Activated gamma-delta T cell treated with anti-CD3 and anti-CD28 coated beads, Interleukin-2, amount 50 U/mL, for 16 hours (primary cell): ENCODE measurements around the gene SYTL1.

Source experiments
- DNase-seq: peaks from one replicate; pipeline ENCODE4 v3.0.0-alpha.2; 2020; ENCODE audit warnings: low read depth

The SYTL1 gene

DNA sequence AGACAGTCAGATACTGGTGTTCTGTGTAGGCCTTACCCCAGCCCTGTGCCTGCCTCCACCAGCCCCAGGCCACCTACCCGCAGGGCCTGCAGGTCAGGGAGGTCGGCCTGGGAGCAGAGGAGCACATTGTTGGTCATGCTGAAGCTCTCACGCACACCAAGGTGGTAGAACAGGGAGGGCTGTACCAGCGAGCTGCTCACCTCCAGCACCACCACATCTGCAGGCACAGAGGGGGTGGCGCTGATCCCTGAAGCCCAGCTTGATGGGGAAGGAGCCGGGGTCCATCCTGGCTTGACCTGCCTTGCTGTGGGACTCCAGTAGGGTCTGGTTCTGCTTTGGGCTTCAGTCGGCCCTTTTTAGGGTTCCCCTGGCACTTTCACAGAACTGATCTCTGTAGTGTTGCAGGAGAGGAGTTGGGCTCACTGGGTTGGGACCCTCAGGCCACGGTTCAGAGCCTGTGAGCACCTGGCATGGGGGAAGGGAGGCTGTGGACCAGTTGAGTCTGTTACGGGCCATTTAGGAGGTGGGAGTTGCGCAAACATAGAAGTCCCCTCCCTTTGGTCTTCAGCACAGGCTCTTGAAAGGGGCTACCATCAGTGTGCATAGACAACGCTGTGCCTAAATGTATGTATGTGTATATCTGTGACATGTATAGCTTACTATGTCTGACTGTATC lies 23.0 kb downstream of the SYTL1 start:
- DNase-seq = no peak

DNA sequence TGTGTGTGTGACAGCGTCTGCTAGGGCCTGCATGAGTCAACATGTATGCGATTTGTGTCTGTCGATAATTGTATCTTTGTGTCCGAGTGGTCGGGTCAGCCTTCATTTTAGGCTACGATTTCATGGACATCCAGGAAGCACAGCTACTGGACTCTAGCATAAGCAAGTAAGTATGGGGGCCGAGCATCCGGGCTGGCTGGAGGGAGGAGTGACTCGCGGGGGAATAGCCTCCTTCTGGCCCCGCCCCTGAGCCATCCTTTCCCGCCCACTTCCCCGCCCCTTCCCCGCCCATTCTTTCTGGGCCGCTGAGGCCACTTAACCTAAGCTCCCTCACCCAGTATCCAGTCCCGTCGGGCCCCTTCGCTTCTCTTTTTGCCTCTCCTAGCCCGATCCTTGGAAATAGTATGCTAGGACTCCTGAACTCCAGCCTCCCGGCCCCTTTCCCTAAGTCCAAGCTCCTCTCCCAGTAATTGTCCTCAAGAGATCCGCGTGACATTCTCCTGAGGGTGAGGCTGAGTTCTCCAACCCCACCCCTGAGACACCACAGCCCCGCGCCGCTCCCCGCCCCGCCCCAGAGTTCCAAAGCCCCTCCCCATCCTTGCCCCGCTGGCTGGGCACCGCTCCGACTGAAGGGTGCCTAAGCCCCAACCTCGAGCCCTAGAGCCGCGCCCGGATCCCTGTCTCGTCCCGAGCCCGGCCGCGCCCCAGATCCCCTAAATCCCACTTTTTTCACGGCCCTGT lies 23.7 kb downstream of the SYTL1 start:
- DNase-seq = peak; percentile 54

DNA sequence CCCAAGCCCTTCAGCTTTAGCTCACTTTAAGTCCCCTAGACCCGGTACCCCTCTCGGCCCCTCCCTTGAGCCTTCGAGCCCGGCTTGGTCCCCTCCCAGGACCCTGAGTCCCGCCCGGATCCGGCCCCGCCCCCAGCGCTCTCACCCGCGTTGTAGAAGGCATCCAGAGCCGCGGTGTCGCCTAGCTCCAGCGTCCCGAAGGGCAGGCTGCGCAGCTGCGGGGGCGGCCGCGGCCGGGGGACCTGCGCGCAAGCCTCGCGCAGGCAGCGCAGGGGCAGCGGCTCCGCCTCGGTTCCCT lies 24.2 kb downstream of the SYTL1 start:
- peak; percentile 44 for DNase-seq

DNA sequence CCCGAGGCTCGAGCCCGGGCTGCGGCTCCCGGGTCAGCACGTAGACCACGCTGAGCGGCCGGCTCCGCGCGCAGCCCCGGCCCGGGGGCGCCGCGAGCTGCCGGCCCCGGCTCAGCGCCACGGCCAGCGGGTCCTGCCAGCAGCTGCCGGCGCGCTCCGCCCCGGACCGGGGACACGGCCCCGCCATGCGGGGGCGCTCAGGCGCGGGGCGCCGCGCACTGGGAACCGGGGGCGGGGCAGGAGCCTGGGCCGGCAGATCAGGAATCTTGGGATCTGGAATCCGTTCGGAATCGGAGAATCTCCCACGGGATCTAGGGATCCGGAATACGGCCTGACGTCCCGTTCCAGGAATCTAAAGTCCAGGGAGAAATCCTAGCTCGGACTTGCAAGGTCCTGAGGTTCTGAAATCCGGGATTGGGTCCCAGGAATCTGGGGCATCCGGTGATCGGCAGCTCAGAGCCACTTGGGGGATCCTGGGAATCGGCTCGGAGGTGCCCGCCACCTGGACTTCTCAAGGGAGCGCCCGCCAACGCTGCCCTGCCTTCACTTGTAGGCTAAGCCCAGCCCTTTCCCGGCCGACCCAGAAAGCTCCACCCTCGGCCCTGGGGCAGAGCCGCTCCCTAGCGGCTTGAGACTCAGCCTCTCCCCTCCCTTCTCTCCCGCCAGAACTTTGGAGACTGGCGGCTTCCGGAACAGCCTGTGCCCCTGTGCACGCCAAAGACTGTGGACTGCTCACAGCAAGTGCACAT lies 24.8 kb downstream of the SYTL1 start, which contains the start of gene MAP3K6:
Gene MAP3K6 (minus strand): TSS at position 551 of the 749 bp plus-strand sequence. CDS start 364 bp downstream, at position 187.
- DNase-seq = no peak

DNA sequence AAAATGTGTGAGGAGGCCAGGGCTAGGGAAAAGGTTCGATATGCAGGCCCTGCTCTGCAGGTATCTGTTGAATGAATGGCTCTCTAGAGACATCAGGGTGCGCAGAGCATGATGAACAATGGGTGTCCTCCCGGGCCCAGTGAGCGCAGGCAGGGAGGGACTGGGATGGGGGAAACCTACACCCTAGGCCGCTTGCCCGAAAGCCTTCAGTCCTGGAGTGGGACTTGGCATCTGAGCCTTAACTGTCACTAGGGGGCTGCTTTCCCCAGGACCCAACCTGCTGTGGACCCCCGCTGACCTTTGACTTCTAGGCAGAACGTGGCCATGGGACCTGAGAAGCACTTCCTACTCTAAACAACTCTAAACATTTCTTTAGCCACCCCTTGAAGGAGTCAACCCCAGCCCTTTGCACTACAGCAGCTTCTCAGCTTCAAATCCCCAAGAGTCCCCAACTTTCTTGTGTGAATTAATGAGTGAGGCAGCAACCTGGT lies 25.4 kb downstream of the SYTL1 start:
- no peak for DNase-seq

DNA sequence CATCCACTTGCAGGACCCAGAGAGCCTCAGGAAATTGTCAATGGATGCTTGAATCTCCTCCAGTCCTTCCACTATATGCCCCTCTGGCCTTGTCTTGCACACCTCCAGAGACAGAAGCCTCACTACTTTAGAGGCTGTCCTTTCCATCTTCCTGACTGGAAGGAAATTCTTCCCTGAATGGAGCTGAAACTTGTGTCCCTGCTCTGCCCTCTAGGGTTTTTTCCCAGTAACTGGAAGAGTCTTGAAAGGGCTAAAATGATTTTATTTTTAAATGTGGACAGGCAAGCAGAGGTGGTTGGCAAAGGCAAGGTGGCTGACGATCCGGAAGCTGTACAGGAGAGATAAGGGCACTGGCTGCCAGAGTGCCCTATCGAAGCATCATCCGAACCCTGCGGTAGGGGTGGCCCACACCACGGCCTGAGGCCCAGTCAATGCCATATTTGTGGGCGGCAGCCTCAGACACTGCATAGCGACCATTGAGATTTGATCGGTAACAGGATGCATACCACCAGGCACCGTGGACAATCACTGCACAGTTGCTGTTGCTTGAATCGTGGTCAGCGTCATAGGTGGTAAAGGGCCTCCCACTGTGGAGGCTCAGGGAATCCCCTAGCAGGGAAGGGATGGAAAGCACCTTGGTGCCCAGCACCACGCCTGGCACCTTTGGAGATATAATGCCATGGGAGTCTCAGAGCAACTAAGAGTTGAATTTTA lies 27.2 kb downstream of the SYTL1 start:
- no peak for DNase-seq

DNA sequence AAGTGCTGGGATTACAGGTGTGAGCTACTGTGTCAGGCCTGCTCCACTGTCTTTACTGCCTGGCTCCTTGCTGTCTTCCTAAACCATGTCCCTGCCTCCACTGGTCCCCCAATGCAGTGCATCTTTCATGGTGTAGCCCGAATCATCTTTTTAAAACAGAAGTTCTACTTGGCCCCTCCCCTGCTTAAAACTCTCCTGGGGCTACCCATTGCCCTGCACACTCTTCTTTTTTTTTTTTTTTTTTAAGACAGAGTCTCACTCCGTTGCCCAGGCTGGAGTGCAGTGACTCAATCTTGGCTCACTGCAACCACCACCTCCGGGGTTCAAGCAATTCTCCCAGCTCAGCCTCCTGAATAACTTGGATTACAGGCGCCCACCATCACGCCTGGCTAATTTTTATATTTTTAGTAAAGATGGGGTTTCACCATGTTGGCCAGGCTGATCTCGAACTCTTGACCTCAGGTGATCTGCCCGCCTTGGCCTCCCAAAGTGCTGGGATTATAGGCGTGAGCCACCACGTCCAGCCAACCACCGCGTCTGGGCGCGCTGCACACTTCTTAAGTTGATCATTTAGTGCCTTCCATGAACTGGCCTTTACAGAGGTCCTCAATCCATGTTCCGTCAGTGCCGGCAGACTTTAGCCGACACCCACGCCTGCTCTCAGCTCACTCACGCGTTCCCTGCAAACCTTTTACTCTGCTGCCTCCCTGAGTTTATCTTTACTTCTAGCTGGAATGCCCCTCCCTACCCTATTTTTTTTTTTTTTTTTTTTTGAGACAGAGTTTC lies 30.4 kb downstream of the SYTL1 start:
- no peak for DNase-seq

DNA sequence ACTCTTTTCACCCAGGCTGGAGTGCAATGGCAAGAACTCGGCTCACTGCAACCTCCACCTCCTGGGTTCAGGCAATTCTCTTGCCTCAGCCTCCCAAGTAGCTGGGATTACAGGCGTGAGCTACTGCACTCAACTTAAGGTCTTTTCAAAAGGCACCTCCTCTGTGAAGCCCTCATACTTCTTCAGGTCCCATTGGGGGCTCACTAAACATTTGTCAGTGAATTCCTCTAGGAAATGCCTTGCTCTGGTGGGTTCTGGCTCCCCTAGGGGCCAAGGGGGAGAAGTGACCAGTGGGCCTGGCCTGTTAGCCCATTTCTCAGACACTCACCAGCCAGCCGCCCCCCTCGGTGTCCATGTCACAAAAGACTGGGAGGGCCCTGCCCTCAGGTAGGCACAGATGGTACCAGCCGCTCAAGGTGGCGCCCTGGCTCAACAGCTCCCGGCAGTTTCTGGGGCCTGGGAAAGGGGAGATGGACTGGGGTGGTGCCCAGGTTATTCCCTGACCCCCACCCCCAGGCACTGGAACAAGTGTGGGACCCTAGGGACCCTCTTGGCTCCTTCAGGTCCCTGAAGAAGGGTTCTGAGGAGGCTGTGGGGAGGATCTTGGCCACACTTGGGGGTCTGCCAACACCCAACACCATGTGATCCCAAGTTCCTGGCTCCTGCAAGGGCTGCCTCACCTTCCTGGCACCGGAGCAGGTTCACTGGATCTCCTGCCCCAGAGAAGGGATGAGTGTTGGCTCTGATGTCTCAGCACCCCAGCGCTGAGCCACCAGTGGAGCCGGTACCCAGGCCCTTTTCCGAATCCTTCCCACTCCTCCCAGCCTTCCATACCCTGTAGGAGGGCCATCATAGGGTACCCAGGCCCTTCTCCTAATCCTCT lies 31.2 kb downstream of the SYTL1 start:
- DNase-seq = no peak

DNA sequence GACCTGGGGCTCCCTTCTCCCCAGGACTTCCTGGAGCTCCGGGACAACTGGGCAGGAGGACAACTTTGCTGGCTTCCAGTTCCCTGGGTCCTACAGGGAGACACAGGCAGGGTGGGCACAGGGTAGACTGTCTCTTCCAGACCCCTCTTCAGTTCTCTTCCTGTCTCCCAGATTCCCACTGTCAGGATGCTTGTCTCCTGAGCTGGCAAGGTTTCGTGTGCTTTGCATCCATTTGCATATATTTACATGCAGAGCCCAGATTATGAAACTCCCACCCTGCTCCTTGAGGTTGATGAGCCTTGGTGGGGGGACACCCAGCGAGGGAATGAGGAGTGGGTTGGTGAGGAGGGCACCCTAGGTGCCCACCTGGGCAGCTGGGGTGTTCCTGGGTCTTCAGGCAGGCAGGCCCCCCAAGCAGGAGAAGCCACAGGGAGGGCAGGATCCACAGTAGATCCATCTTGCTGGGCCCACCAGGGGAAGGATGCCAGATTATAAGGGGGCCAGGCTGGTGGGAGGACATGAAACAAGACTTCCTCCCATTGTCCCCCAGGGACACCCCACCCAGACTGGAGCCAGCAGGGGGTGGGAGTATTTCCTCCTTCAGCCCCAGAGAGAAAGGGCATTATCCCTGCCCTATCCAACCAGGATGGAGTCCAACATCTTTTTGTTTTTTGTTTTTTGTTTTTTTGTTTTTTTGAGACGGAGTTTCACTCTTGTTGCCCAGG lies 32.7 kb downstream of the SYTL1 start, which contains the start of gene FCN3:
Gene FCN3 (minus strand): TSS at position 463 of the 725 bp plus-strand sequence. CDS start 6 bp downstream, at position 457.
- no peak for DNase-seq

DNA sequence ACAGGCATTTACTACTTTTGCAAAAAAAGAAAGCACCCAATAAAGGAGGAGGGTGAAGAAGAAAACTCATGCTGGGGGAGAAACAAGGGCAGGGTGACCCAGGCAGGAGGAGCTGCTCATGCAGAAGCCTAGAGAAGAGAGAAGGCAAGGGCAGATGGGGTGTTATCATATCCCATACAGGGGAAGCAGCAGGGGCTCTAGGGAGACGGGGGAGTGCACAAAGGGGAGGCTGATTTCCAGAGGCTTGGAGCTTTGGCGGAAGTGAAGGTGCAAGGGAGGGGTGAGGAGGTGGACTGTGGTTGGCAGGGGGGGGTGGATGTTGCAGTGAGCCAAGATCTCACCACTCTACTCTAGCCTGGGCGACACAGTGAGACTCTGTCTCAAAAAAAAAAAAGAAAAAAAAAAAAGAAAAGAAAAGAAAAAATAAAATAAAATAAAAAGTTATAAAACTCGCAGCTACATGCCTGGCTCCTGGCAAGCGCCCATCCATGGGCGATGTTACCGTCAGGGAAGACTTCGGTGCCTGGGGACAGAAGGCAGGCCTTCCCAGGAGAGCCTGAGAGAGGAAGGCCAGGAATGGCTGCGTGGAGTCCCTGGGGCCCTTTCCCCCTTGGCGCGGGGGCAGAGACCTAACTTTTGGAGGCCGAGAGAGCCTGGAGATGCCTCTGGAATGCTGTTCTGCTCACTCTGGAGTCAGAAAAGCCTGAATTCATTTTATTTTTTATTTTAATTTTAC lies 36.1 kb downstream of the SYTL1 start:
- no peak for DNase-seq

DNA sequence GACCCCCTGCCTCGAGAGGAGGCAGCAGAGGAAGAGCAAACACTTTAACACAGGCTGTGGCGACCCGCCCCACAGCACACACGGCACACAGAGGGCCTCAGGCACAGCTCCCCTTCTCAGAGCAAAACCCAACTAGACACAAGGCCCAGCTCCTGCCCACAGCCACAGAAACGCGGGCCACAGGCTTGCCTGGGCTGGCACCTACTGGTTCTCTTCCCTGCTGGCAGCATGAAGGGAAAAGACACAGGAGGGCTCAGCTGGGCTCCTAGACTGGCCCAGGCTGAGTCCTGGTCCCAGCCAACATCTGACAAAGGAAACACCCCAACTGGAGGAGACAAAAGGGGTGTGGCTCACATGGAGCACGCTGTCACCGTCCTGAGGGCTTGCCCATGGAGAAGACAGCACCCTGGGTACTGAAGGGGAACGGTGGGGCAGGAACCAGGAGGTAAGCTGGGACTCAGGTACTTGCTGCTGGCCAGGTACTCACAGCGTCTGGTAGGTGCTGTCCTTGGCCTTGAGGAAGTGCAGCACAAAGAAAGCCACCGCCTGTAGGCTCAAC lies 37.8 kb downstream of the SYTL1 start:
- DNase-seq = no peak

DNA sequence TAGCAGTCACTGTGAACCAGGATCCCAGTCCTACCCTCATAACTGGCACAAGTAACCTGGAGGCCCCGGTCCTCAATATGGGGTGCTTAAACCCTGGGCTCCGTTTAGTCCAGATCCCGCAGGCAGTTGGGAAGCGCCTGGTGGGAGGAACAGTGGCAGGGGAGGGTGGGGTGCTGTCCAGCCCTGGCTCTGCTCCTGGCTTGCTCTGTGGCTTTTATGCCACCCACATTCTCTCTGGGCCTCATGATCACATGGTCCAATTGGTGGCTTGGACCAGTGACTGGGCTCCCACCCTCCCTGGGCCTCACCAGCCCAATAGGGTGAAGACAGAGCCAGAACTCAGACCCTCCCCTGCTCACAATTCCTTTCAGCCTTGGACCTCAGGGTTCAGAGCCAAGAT lies 38.4 kb downstream of the SYTL1 start:
- no peak for DNase-seq

DNA sequence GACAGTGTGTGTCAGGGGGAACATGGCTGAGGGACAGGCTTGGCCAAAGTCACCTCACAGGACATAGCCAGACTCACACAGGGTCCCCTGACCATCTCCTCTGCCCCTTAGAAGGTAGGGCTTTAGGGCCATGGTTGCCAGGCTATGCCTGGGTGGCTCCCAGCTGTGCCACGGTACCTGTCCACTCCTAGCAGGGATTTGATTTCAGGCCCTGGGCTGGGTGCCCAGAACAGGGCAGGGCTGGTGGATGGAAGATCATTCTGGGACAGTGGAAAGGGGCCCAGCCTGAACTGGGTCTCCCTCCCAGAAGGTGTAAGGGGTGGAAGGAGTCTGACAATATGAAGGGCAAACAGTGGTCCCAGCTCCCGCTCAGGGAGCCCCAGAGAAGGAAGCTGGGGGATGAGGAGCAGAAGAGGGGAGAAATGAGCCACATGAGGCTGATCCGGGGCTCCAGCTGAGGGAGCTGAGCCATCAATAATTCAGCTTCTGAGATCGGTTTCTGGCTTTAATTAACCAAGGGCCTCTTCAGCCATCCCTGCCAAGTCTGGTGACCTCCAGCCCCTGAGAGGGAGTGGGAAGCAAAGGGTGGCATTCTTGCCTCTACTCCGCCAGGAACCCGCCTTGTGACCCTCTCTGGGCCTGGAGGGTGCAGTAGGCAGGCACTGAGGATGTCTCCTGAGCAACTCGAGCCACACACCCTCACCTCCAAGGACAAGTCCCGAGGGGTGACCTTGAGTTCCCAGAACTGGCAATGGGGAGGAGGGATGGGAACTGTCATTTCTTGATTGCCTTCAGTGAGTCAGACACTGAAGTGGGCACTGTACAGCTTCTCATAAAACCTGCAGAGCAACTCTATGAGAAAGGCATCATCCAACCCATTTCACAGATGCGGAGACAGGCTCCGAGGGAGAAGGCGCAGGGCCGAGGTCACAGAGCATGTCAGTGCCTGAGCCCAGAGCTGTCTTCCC lies 39.2 kb downstream of the SYTL1 start:
- no peak for DNase-seq

DNA sequence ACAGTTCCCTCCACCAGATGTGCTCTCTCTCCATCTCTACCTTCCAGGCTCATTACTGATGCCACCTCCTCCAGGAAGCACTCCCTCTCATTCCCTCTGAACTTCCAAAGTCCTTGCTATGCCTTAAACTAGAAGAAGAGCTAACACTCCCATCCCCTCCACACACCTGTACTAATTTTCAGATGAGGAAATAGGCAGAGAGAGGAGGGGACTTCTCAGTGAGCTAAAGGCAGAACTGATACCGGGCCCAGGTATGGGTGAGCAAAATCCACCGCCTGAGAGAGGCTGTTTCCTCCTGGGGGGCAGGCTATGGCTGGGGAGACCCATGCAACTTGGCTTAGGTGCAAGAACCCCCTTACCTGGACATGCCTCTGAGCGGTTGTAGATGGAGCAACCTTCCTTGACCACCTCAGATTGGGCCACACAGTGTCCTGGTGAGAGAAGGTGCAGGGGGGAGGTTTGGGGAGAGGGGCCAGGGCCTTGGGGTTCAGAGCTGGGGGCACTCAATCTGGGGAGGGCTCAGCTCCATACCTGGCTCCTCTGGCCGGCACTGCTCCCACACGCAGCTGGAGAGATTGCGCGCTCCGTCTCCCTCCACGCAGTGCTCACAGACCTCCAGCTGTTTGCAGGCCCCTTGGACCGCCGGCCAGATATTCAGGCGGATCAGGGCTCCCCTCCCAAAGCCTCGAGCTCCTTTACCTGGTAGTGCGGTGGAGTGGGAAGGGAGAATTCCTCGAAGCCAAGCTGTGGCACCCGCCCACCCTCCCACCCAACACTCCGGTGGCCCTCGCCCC lies 40.3 kb downstream of the SYTL1 start:
- DNase-seq = no peak

DNA sequence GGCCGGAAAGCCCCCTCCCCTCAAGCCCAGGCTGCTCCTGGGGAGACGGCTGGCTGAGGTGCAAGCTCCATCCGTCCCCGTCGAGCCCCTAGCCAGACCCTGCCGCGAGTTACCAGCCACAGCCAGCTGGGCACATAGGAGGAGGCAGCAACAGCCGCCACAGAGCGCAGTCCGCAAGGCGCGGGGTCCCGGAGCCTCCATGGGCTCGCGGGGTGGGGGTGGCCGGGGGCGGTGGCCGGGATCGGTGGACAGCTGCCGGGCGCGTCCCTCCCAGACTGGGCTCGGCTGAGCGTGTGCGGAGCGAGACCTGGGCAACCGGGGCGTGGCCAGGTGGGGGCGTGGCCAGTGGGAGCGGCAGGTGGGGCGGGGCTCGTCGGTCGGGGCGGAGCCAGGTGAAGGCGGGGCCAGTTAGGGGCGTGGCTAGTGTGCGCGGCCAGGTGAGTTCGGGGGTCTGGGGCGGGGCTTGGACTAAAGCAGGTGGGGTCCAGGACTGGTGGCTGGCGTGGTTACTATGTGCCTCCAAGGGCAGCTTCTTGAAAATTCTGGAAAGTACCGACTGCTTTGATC lies 41.3 kb downstream of the SYTL1 start, which contains the start of gene CD164L2:
Gene CD164L2 (minus strand): TSS at position 295 of the 567 bp plus-strand sequence. CDS start 94 bp downstream, at position 201.
- DNase-seq = no peak

DNA sequence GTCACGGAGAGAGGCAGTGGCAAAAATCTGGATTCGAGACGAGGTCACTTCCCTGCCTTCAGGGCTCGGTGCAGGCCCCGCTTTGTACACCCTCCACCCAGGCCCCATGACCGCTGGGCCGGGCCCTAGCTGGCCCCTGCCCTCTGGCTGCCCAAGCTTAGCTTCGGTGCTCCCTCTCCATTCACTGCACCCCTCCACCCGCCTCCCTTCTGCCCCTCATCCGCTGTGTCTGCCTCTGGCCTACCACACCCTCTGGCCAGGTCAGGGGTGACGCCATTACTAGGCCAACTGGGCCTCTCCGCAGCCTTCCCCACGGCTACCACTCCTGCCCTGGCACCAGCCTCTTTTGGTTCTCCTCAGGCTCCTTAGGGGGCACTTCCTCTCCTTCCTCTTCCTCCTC lies 41.8 kb downstream of the SYTL1 start:
- no peak for DNase-seq
